Small intestine (tissue), 7 donors: ENCODE data around the gene EPHA4. TPM values are rescaled to one million over a fixed set of nuclear protein-coding genes. Genes with fewer than 3 reads are reported as not detected.

Experiments
- DNase-seq, 2 donors: peaks; one replicate each; pipeline versions ENCODE4 v3.0.0 to v3.0.0-alpha.2; 2013
- FAIRE-seq: peaks from 2 replicates; lab custom pipeline; 2012; peaks lifted over from hg19 to GRCh38; lab: Jason Lieb, UNC
- H3K27ac ChIP-seq, 3 donors: one replicate each; pipeline ENCODE4 v1.5.1; 2013; ENCODE audit warnings: low read length in 2 of 3, mild to moderate bottlenecking in 2 of 3, control low read depth in 1 of 3, inconsistent platforms in 1 of 3, low read depth in 1 of 3, moderate library complexity in 1 of 3
- H3K27me3 ChIP-seq, 3 donors: one replicate each; pipeline ENCODE4 v1.6.1; 2013; ENCODE audit warnings: low read length in 3 of 3, inconsistent platforms in 1 of 3; ENCODE audit not compliant: control insufficient read depth in 3 of 3, insufficient read depth in 3 of 3
- H3K36me3 ChIP-seq, 3 donors: one replicate each; pipeline ENCODE4 v1.6.1; 2013; ENCODE audit warnings: low read length in 3 of 3, inconsistent platforms in 1 of 3, low read depth in 1 of 3, mild to moderate bottlenecking in 1 of 3, moderate library complexity in 1 of 3; ENCODE audit not compliant: control insufficient read depth in 3 of 3, insufficient read depth in 2 of 3
- H3K4me1 ChIP-seq, 3 donors: one replicate each; pipeline ENCODE4 v1.6.1; 2013; ENCODE audit warnings: low read length in 2 of 3, inconsistent platforms in 1 of 3, low read depth in 1 of 3, mild to moderate bottlenecking in 1 of 3, moderate library complexity in 1 of 3; ENCODE audit not compliant: control insufficient read depth in 3 of 3, insufficient read depth in 2 of 3
- H3K4me3 ChIP-seq, 3 donors: one replicate each; pipeline ENCODE4 v1.5.1; 2013; ENCODE audit warnings: low read length in 3 of 3, control low read depth in 1 of 3, inconsistent platforms in 1 of 3, low read depth in 1 of 3, mild to moderate bottlenecking in 1 of 3, moderate library complexity in 1 of 3
- H3K9me3 ChIP-seq, 2 donors: one replicate each; pipeline ENCODE4 v1.6.1; 2013; ENCODE audit warnings: low read depth in 1 of 2, low read length in 1 of 2; ENCODE audit not compliant: control insufficient read depth in 2 of 2, insufficient read depth in 1 of 2
- whole genome bisulfite sequencing, 3 donors: extraction: QIAGEN DNeasy Blood & Tissue Kit; methylation state at CpG; one replicate each; pipeline ENCODE4 v1.1.7; 2013; 5-methylcytosine and 5-hydroxymethylcytosine counted together
- polyA plus RNA-seq, 4 donors: library from polyadenylated mRNA; stranded (reverse) in 3 of 4; unstranded in 1 of 4; fragments of 200-250 nt in 3 of 4; fragments of 120-200 nt in 1 of 4; gene quantifications; one replicate each; pipeline versions ENCODE4 v1.2.1 to v1.2.3, GENCODE V29; 2013
- donor health status: healthy with polysubstance abuse.
- donor health status: control.
- donor health status: control.
- donor health status: Bipolar disorder and iron deficiency.
- donor health status: healthy.

EPHA4 gene
- polyA plus RNA-seq, 4 donors, result 2.9 to 3.1 TPM; not detected in 2

DNA sequence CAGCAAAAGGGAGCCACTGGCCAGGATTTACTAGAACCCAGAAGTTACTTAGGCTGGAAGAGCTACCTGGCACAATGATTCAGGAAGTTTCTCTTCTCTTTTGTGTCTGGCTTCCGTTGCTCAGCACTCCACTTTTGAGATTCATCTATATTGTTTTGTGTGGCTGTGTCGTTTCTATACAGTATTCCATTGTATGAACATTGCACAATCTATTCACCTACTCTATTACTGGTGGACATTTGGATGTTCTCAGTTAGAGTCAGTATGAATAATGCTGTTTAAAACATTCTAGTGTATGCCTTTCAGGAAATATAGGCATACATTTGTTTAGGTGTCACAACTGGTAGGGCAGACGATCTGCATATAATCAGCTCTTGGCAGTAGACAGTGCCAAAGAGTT lies 36.3 kb upstream of the EPHA4 start:
- Histone ChIP-seq H3K4me3 (no peak overlapping the region), H3K27ac (no peak overlapping the region), H3K27me3 (no peaks in the 10 kb centered on the region), H3K36me3 (no peaks in the 10 kb centered on the region), H3K9me3 (no peaks in the 10 kb centered on the region), H3K4me1 (no peaks in the 10 kb centered on the region)
- DNase-seq (no peak), FAIRE-seq (no peak)
- 65 to 77% (median 68%) methylated on average over 3 of the region's 3 CpGs for WGBS, 3 donors

DNA sequence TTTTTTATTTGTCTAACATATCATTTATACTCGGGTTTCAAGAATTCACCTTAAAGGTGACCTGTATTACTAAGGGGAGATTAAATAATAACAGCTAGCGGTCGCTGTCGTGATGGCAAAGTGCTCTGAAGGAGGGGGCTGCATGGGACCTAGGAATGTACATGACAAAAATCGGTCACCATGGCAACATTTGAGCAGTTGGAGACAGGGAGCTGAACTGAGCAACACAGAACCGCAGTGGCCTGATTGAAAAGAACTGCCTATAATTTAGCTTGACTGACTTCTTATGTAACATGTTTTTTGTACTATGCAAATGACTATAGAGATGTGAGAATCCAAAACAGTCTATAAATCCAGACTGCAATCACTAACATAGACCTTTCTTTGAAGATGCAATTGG lies 34.3 kb upstream of the EPHA4 start:
- Histone ChIP-seq H3K4me3 (no peak overlapping the region), H3K4me1 (no peaks in the 10 kb centered on the region), H3K36me3 (no peaks in the 10 kb centered on the region), H3K27ac (no peak overlapping the region), H3K27me3 (no peaks in the 10 kb centered on the region), H3K9me3 (no peaks in the 10 kb centered on the region)
- FAIRE-seq (no peak), DNase-seq (no peak)
- WGBS, 3 donors, result 60 to 72% (median 71%) methylated on average over 6 of the region's 6 CpGs

DNA sequence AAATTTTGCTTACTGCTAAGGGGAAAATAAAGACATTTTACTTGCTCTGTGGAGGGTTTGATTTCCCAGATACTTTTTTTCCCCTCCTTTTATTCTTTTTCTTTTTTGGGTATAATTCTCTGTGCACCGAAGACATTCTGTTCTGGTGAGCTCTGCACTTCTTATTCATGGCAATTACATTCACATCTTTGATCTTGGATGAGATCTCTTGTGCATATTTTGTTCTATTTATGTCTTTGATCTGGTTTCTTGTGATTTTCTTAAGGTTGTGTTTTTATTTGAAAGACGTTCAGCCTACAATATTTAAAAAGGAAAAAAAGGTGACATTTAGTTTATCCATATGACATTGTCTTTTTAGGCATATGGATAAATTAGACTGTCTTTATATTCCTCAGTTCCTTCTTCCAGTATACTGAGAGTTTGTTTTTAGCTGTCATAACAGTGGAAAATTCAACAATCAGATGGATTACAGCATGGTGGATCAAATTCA lies 33.7 kb upstream of the EPHA4 start:
- Histone ChIP-seq H3K27ac (no peak overlapping the region), H3K4me3 (no peak overlapping the region), H3K4me1 (no peaks in the 10 kb centered on the region), H3K9me3 (no peaks in the 10 kb centered on the region), H3K36me3 (no peaks in the 10 kb centered on the region), H3K27me3 (no peaks in the 10 kb centered on the region)
- no peak for DNase-seq
- no peak for FAIRE-seq
- WGBS, 3 donors, result 48 to 56% (median 56%) methylated on average over 2 of the region's 2 CpGs

DNA sequence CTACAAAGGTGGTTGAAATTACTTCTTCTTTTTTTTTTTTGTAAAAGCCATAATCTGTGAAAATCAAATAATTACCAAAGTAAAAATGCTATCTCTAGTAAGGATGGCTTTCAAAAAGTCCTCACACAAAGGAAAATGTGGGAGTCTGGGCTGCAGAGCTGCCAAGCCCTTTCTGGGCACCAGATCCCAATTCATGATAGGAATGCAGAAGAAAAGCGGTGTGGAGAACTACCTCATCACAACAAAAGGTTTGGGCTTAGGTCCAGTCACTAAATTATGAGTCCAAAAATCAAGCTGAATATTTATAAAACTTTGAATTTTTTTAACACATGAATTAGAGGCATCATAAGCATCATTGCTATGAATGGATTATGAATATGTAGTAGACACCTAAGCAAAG lies 30.8 kb upstream of the EPHA4 start:
- Histone ChIP-seq H3K9me3 (no peaks in the 10 kb centered on the region), H3K4me3 (no peak overlapping the region), H3K36me3 (no peaks in the 10 kb centered on the region), H3K27ac (no peak overlapping the region), H3K4me1 (no peaks in the 10 kb centered on the region), H3K27me3 (no peaks in the 10 kb centered on the region)
- DNase-seq, result no peak
- WGBS, 3 donors, result 65 to 78% (median 75%) methylated on average over 1 of the region's 1 CpG
- no peak for FAIRE-seq

DNA sequence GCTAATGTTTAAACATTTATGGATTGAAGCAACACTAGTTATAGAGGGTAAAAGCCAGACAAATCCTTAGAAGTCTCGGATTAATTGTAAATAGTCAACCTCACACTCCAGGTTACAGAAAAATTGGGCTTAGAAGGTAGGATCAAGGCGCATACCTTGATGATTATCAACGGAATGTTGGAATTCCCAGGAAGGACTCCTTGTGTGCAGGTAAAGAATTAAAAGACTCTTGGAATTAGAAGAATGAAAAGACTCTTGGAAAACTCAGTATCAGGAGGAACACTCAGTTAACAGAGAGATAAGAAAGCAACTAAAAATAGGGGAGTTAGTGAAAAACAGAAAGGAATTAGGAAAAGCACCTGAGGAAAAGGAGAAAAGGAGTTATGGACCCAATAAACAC lies 29.3 kb upstream of the EPHA4 start:
- Histone ChIP-seq H3K27ac (no peak overlapping the region), H3K4me1 (no peaks in the 10 kb centered on the region), H3K27me3 (no peaks in the 10 kb centered on the region), H3K36me3 (no peaks in the 10 kb centered on the region), H3K9me3 (no peaks in the 10 kb centered on the region), H3K4me3 (no peak overlapping the region)
- no peak for FAIRE-seq
- 54 to 73% (median 65%) methylated on average over 3 of the region's 3 CpGs for WGBS, 3 donors
- no peak for DNase-seq

GRCh38 chr2:221600388-221600787 lies 28.3 kb upstream of the EPHA4 start:
- H3K36me3 ChIP-seq, result no peaks in the 10 kb centered on the region
- H3K9me3 ChIP-seq, result no peaks in the 10 kb centered on the region
- H3K4me3 ChIP-seq, result no peak overlapping the region
- WGBS, 3 donors, result 86 to 92% (median 88%) methylated on average over 5 of the region's 5 CpGs
- H3K27ac ChIP-seq, result no peak overlapping the region
- DNase-seq, result no peak
- no peaks in the 10 kb centered on the region for H3K4me1 ChIP-seq
- no peaks in the 10 kb centered on the region for H3K27me3 ChIP-seq
- FAIRE-seq, result no peak

DNA sequence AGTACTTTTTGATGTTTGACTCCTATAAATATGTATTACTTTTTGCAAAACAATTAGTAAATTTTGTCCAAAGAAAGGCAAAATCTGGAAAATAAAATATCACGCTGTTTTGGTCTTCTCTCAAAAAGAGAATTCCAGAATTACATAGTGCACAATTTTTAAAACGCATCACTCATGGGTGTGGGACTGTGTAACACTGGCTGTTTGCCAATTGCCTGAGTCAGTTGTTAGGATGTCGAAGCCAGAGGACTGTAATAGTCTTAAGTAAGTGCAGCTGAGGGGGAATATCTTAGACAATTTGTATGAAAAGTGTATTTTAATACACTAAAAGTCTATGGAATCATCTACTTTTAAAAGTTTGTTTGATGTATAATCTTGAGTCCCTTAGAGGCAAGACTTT lies 24.1 kb upstream of the EPHA4 start:
- Histone ChIP-seq H3K9me3 (no peaks in the 10 kb centered on the region), H3K27ac (no peak overlapping the region), H3K4me3 (no peak overlapping the region), H3K36me3 (no peaks in the 10 kb centered on the region), H3K4me1 (no peaks in the 10 kb centered on the region), H3K27me3 (no peaks in the 10 kb centered on the region)
- FAIRE-seq, result no peak
- no peak for DNase-seq
- WGBS, 3 donors, result 54 to 66% (median 65%) methylated on average over 3 of the region's 3 CpGs

DNA sequence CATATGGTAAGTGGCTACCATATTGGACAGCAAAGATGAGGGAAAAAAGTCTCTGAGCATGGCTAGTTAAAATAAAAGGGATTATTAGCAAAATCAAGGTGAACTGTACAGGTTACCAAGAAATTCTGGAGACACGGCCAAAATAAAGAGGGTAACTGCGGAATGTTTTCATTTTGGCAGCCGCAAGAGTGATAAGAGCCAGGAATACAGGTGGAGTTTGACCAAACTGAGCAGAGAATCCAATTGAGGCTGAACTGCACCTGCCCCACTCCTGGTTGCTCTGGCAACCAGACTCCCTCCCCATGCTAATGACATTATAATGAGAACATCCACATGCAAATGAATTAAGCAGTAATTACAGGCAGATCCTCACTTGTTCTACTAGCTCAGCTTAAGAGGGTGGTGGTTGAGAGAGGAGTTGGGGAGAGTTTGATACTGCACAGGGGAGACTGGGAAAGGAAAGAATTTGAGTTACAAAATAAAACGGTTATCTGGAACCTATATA lies 18.8 kb upstream of the EPHA4 start:
- Histone ChIP-seq H3K4me1 (no peaks in the 10 kb centered on the region), H3K27me3 (no peaks in the 10 kb centered on the region), H3K4me3 (no peak overlapping the region), H3K36me3 (no peaks in the 10 kb centered on the region), H3K9me3 (no peaks in the 10 kb centered on the region), H3K27ac (no peak overlapping the region)
- FAIRE-seq, result no peak
- 53 to 77% (median 56%) methylated on average over 4 of the region's 4 CpGs for WGBS, 3 donors
- DNase-seq, result no peak

DNA sequence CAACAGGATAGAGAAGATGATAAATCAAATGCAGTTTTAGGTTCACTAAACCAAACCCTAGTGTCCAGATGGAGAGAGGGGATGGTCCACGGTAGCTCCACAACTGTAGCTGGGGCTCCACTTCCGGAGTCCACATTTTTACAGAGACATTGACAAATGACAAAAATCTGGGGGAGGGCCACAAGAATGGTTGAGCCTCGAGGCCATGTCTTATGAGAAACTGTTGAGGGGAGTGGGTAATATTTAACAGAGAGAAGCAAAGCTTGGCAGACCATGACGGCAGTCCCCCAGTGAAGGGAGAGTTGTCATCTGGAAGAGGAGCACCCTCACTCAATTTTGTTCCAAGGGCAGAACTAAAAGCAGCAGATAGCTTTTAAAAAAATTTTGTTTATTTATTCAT lies 17.6 kb upstream of the EPHA4 start:
- Histone ChIP-seq H3K27ac (no peak overlapping the region), H3K4me3 (no peak overlapping the region), H3K27me3 (no peaks in the 10 kb centered on the region), H3K4me1 (no peaks in the 10 kb centered on the region), H3K9me3 (no peaks in the 10 kb centered on the region), H3K36me3 (no peaks in the 10 kb centered on the region)
- FAIRE-seq (no peak), DNase-seq (no peak)
- 50 to 69% (median 62%) methylated on average over 4 of the region's 4 CpGs for WGBS, 3 donors
